Lower leg skin (tissue), 4 donors: ENCODE measurements around the gene CAMKK2. TPM values are rescaled to one million over a fixed set of nuclear protein-coding genes. Genes with fewer than 3 reads are reported as not detected.
"Not testable (repeated sequence)": the region's sequence is repeated elsewhere in the genome, so short reads cannot be mapped to it uniquely, and the experiment has no call there.

Source experiments
- DNase-seq, 2 donors: peaks; one replicate each; pipeline ENCODE4 v3.0.0-alpha.2; 2019; ENCODE audit warnings: low spot score in 2 of 2
- H3K4me3 ChIP-seq: fragments of 200-600 bp; sonication (generic); 2 replicates; pipeline ENCODE4 v1.5.1; 2017; ENCODE audit warnings: mild to moderate bottlenecking, low read depth; ENCODE audit not compliant: poor library complexity, severe bottlenecking
- POLR2A ChIP-seq, 2 donors: fragments of 450-650 bp; IDR thresholded peaks; one replicate each; pipeline ENCODE4 v1.6.1; 2016 to 2017; ENCODE audit warnings: antibody characterized with exemption in 2 of 2, mild to moderate bottlenecking in 1 of 2, moderate library complexity in 1 of 2
- WGBS, 2 donors: methylation state at CpG; one replicate each; pipeline ENCODE4 v1.1.5; 2018; 5-methylcytosine and 5-hydroxymethylcytosine counted together
- intact Hi-C: fragments of 100-400 bp; cut with DNase I; formaldehyde crosslinking; loops from one replicate; pipeline ENCODE4 v1.15.0; 2023; ENCODE audit warnings: low total_unique reads
- total RNA-seq, 4 donors: library from RNA; depleted of rRNA; stranded (reverse); fragments of >200 nt; gene quantifications; one replicate each; pipeline ENCODE4 v1.1.0, GENCODE V29; 2016
- TF ChIP-seq, protein P1 (sequence below), 3 donors: fragments of 450-650 bp; IDR thresholded peaks; one replicate each; pipeline ENCODE4 v1.5.1; 2016; ENCODE audit warnings: antibody characterized with exemption in 3 of 3, mild to moderate bottlenecking in 3 of 3, moderate library complexity in 2 of 3

CAMKK2 gene
- total RNA-seq, 4 donors from 2014 or later = 18.2 to 31.4 (median 21.5) TPM

DNA sequence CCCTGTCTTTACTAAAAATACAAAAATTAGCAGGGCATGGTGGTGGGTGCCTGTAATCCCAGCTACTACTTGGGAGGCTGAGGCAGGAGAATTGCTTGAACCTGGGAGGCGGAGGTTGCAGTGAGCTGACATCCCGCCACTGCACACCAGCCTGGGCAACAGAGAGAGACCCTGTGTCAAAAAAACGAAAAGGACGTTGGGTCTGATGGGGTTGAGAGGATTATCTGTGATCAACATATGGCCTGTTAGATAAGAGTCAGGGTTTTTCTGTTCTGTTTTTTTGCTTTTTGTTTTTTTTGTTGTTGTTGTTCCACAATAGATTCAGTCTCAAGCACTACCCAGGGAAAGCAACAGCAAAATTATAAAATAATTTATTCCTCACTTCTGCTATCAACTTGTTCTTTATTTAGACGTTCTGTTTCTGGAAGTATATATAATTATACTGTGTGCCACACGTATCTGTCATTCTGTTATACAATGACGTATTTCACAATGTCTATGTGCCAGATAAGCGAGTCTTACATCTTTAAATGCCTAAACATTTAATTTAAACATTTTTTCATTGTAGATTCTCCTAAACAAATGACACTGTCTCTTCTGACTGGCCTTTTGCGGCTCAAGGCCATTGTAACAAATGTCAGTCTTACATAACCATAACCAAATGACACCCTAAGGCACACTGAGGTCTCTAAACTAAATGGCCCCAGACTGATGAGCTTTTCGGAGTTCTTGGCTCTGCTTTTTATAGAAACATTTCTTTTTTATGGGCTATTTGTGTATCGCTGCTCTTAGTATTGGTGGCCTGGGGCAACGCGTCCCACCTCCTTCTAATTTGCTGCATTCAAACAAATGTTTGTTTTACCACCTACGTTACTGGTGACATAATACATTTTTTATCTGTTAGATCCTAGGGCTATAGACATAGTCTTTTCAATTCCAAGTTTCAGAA is 93.8 kb downstream of the CAMKK2 start:
- DNase-seq = no peak
- no peak for TF ChIP-seq POLR2A (IDR thresholded peaks at IDR 0.05)
- TF ChIP-seq, protein P1, sequence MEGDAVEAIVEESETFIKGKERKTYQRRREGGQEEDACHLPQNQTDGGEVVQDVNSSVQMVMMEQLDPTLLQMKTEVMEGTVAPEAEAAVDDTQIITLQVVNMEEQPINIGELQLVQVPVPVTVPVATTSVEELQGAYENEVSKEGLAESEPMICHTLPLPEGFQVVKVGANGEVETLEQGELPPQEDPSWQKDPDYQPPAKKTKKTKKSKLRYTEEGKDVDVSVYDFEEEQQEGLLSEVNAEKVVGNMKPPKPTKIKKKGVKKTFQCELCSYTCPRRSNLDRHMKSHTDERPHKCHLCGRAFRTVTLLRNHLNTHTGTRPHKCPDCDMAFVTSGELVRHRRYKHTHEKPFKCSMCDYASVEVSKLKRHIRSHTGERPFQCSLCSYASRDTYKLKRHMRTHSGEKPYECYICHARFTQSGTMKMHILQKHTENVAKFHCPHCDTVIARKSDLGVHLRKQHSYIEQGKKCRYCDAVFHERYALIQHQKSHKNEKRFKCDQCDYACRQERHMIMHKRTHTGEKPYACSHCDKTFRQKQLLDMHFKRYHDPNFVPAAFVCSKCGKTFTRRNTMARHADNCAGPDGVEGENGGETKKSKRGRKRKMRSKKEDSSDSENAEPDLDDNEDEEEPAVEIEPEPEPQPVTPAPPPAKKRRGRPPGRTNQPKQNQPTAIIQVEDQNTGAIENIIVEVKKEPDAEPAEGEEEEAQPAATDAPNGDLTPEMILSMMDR (IDR thresholded peaks at IDR 0.05) = no peak
- WGBS, 2 donors = 56 to 68% methylated on average over 14 of the region's 14 CpGs
- H3K4me3 ChIP-seq = no peak overlapping the region
- intact Hi-C loops = no loop called here

DNA sequence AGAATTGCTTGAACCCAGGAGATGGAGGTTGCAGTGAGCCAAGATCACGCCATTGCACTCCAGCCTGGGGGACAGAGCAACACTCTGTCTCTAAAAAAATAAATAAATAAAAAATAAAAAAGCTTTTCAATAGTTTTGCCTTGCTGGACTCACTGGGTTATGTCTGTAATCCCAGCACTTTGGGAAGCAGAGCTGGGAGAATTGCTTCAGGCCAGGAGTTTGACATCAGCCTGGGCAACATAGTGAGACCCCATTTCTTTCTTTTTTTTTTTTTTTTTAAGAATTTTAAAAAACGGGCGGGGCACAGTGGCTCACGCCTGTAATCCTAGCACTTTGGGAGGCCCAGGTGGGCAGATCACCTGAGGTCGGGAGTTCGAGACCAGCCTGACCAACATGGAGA is 95.4 kb downstream of the CAMKK2 start:
- DNase-seq, H3K4me3 ChIP-seq, intact Hi-C loops: not testable (repeated sequence)
- WGBS, 2 donors = 92 to 94% methylated on average over 6 of the region's 6 CpGs

DNA sequence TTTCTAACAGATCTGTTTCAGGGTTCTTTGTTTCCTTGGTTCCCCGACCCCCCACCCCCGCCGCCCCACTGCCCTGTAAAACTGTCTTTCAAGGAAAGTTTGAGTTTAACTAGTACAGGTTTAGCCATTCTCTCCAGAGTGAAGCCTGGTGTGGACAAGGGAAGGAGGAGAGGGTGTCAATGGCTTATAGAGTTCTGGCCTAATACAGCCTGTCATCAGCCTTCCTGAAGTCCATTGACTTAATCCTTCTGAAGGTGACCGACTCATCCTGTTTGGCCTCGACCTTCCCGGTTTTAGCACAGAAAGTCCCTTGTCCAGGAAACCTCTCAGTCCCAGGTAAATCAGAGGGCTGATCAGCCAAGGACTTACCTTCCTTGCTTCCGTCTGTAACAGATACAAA is 97.6 kb downstream of the CAMKK2 start:
- TF ChIP-seq, protein P1 (IDR thresholded peaks at IDR 0.05) = no peak
- no peak for TF ChIP-seq POLR2A (IDR thresholded peaks at IDR 0.05)
- intact Hi-C loops = no loop called here
- no peak for DNase-seq
- WGBS, 2 donors = 78 to 90% methylated on average over 7 of the region's 7 CpGs
- H3K4me3 ChIP-seq = no peak overlapping the region

DNA sequence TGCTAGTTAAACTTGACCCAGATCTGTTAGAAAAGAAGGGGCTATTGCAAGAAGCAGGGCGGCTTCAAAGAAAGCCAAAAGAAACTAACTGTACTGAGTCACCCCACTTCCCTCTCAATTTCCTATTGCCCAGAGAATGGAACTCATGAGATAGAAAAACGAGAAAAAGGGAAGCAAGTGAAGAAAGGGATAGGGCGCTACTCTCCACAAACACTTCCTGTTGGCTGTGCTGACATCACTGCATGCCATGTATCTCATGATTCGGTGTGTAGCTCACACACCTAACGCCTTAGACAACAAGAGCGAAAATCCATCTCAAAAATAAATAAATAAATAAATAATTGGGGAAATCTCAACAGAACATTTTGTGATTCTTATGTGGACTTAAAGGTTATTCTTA is 99.6 kb downstream of the CAMKK2 start:
- WGBS, 2 donors = 69 to 72% methylated on average over 6 of the region's 6 CpGs
- no peak overlapping the region for H3K4me3 ChIP-seq
- intact Hi-C loops = no loop called here
- DNase-seq = no peak
- TF ChIP-seq POLR2A (IDR thresholded peaks at IDR 0.05) = no peak
- TF ChIP-seq, protein P1 (IDR thresholded peaks at IDR 0.05) = no peak

DNA sequence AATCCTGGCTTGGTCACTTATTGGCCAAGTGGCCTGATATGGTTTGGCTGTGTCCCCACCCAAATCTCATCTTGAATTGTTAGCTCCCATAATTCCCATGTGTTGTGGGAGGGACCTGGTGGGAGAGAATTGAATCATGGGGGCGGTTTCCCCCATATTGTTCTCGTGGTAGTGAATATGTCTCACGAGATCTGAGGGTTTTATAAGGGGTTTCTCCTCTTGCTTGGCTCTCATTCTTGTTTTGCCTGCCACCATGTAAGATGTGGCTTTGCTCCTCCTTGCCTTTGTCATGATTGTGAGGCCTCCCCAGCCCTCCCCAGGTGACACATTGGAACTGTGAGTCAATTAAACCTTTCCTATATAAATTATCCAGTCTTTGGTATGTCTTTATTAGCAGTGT is 105.4 kb downstream of the CAMKK2 start:
- DNase-seq = no peak
- H3K4me3 ChIP-seq = no peak overlapping the region
- WGBS, 2 donors = 54 to 92% methylated on average over 3 of the region's 3 CpGs
- intact Hi-C loops = no loop called here
- no peak for TF ChIP-seq POLR2A (IDR thresholded peaks at IDR 0.05)
- TF ChIP-seq, protein P1 (IDR thresholded peaks at IDR 0.05) = no peak

DNA sequence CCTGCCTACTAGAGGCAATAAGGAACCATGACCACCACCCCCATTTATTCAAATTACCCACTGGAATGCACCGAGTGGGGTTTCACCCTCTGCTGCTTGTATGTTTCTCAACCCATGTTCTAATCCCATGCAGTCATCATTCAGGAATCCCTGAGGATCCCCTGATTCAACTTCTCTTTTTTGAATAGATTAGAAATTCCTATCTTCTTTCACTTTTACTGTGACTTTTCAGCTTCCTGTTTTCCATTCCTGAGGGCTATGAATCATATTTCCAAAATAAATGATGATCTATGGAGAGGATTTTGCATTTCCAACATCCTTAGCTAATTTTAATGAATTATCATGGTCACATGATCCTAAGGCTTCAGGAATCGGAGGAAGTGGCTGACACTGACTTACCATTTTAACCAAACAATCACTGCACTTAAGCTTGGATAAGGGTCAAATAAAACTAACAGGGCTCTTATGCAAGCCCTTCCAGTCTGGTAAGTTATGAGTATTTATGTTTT is 105.9 kb downstream of the CAMKK2 start:
- no peak for TF ChIP-seq POLR2A (IDR thresholded peaks at IDR 0.05)
- TF ChIP-seq, protein P1 (IDR thresholded peaks at IDR 0.05) = no peak
- intact Hi-C loops = no loop called here
- DNase-seq = no peak
- H3K4me3 ChIP-seq = no peak overlapping the region
- 19 to 23% methylated on average over 2 of the region's 2 CpGs for WGBS, 2 donors
